Subcutaneous abdominal adipose tissue (tissue), 5 donors: Measurements from ENCODE around the gene SORBS2.

ENCODE experiments used
- H3K27ac ChIP-seq: one replicate; pipeline ENCODE4 v1.7.0; 2013; ENCODE audit warnings: low read depth, mild to moderate bottlenecking, inconsistent platforms, low read length, moderate library complexity
- H3K27me3 ChIP-seq, 5 donors: one replicate each; pipeline ENCODE4 v1.7.0; 2013; ENCODE audit warnings: low read length in 5 of 5, inconsistent platforms in 1 of 5; ENCODE audit not compliant: control insufficient read depth in 5 of 5, insufficient read depth in 4 of 5
- H3K36me3 ChIP-seq, 5 donors: one replicate each; pipeline ENCODE4 v1.7.0; 2013; ENCODE audit warnings: low read length in 5 of 5; ENCODE audit not compliant: control insufficient read depth in 5 of 5, insufficient read depth in 5 of 5
- H3K4me1 ChIP-seq, 5 donors: one replicate each; pipeline ENCODE4 v1.7.0; 2013; ENCODE audit warnings: low read length in 5 of 5, mild to moderate bottlenecking in 3 of 5, moderate library complexity in 1 of 5; ENCODE audit not compliant: control insufficient read depth in 5 of 5, insufficient read depth in 5 of 5
- H3K4me3 ChIP-seq, 5 donors: one replicate each; pipeline ENCODE4 v1.7.0; 2013; ENCODE audit warnings: low read length in 5 of 5, low read depth in 1 of 5
- H3K9ac ChIP-seq, 5 donors: one replicate each; pipeline ENCODE4 v1.7.0; 2013; ENCODE audit warnings: low read length in 5 of 5, mild to moderate bottlenecking in 4 of 5, moderate library complexity in 3 of 5
- H3K9me3 ChIP-seq, 5 donors: one replicate each; pipeline ENCODE4 v1.7.0; 2013; ENCODE audit warnings: low read length in 5 of 5; ENCODE audit not compliant: control insufficient read depth in 5 of 5
- donor health status: healthy.
- donor health status: healthy.
- donor health status: healthy.
- donor health status: healthy.
- donor health status: healthy.

The SORBS2 gene

GRCh38 chr4:185677637-185678314 lies 134.2 kb downstream of the SORBS2 start:
- Histone ChIP-seq H3K4me3 (no peak overlapping the region), H3K4me1 (peaks cover 0 to 4% (median under 1%) of the 10 kb centered on the region in 5 donors), H3K27ac (no peak overlapping the region), H3K27me3 (peaks cover 0 to 2% (median 0%) of the 10 kb centered on the region in 5 donors), H3K9me3 (no peaks in the 10 kb centered on the region), H3K9ac (no peak overlapping the region), H3K36me3 (peaks cover 0 to 7% (median 0%) of the 10 kb centered on the region in 5 donors)

- Histone ChIP-seq H3K9me3 (no peaks in the 10 kb centered on the region), H3K27me3 (peaks cover 0 to 2% (median 0%) of the 10 kb centered on the region in 5 donors), H3K4me3 (no peak overlapping the region), H3K4me1 (peaks cover 0 to 4% (median 3%) of the 10 kb centered on the region in 5 donors), H3K27ac (no peak overlapping the region), H3K36me3 (peaks cover 0 to 7% (median 0%) of the 10 kb centered on the region in 5 donors), H3K9ac (no peak overlapping the region)
Observed at GRCh38 chr4:185672618-185673017, 139.4 kb downstream of the SORBS2 start.

- Histone ChIP-seq H3K4me1 (peaks cover 0 to 4% (median 3%) of the 10 kb centered on the region in 5 donors), H3K9me3 (no peaks in the 10 kb centered on the region), H3K9ac (no peak overlapping the region), H3K4me3 (no peak overlapping the region), H3K36me3 (peaks cover 0 to 6% (median 0%) of the 10 kb centered on the region in 5 donors), H3K27me3 (peaks cover 0 to 2% (median 0%) of the 10 kb centered on the region in 5 donors), H3K27ac (no peak overlapping the region)
Observed at GRCh38 chr4:185672151-185672550, 139.8 kb downstream of the SORBS2 start.

GRCh38 chr4:185671496-185671895 lies 140.5 kb downstream of the SORBS2 start:
- no peak overlapping the region for H3K27ac ChIP-seq
- peaks cover 0 to 2% (median 0%) of the 10 kb centered on the region in 5 donors for H3K36me3 ChIP-seq
- peaks cover 0 to 4% (median 3%) of the 10 kb centered on the region in 5 donors for H3K4me1 ChIP-seq

GRCh38 chr4:185671066-185671465 lies 140.9 kb downstream of the SORBS2 start:
- Histone ChIP-seq H3K27ac (no peak overlapping the region), H3K4me1 (peaks cover 0 to 4% (median 3%) of the 10 kb centered on the region in 5 donors), H3K36me3 (peaks cover 0 to 2% (median 0%) of the 10 kb centered on the region in 5 donors), H3K9me3 (no peaks in the 10 kb centered on the region), H3K9ac (no peak overlapping the region), H3K27me3 (peaks cover 0 to 2% (median 0%) of the 10 kb centered on the region in 5 donors), H3K4me3 (no peak overlapping the region)

More at GRCh38 chr4:185671496-185671895, 140.5 kb downstream of the SORBS2 start:
- peaks cover 0 to 2% (median 0%) of the 10 kb centered on the region in 5 donors for H3K27me3 ChIP-seq
- no peak overlapping the region for H3K4me3 ChIP-seq
- H3K9me3 ChIP-seq: no peaks in the 10 kb centered on the region
- no peak overlapping the region for H3K9ac ChIP-seq

GRCh38 chr4:185669288-185669687 lies 142.7 kb downstream of the SORBS2 start:
- Histone ChIP-seq H3K9me3 (no peaks in the 10 kb centered on the region), H3K36me3 (peaks cover 0 to 7% (median 3%) of the 10 kb centered on the region in 5 donors), H3K27ac (no peak overlapping the region), H3K27me3 (peaks cover 0 to 5% (median 0%) of the 10 kb centered on the region in 5 donors), H3K4me1 (peaks cover 0 to 4% (median 3%) of the 10 kb centered on the region in 5 donors), H3K4me3 (no peak overlapping the region), H3K9ac (no peak overlapping the region)

GRCh38 chr4:185666156-185666555 lies 145.8 kb downstream of the SORBS2 start:
- Histone ChIP-seq H3K27me3 (peaks cover 0 to 5% (median 0%) of the 10 kb centered on the region in 5 donors), H3K36me3 (peaks cover 0 to 18% (median 8%) of the 10 kb centered on the region in 5 donors), H3K4me1 (no peaks in the 10 kb centered on the region), H3K4me3 (no peak overlapping the region), H3K9me3 (no peaks in the 10 kb centered on the region), H3K27ac (no peak overlapping the region), H3K9ac (no peak overlapping the region)

GRCh38 chr4:185665655-185666054 lies 146.3 kb downstream of the SORBS2 start:
- H3K36me3 ChIP-seq: peaks cover 0 to 19% (median 8%) of the 10 kb centered on the region in 5 donors
- no peak overlapping the region for H3K4me3 ChIP-seq
- no peaks in the 10 kb centered on the region for H3K9me3 ChIP-seq
- H3K4me1 ChIP-seq: no peaks in the 10 kb centered on the region
- H3K27me3 ChIP-seq: peaks cover 0 to 5% (median 0%) of the 10 kb centered on the region in 5 donors
- H3K9ac ChIP-seq: no peak overlapping the region
- H3K27ac ChIP-seq: no peak overlapping the region

GRCh38 chr4:185664481-185664880 lies 147.5 kb downstream of the SORBS2 start:
- Histone ChIP-seq H3K27me3 (peaks cover 0 to 5% (median 0%) of the 10 kb centered on the region in 5 donors), H3K9ac (no peak overlapping the region)

GRCh38 chr4:185662030-185662778 lies 149.8 kb downstream of the SORBS2 start:
- H3K27me3 ChIP-seq: peaks cover 0 to 5% (median 0%) of the 10 kb centered on the region in 5 donors
- no peaks in the 10 kb centered on the region for H3K9me3 ChIP-seq
- H3K4me1 ChIP-seq: no peaks in the 10 kb centered on the region
- no peak overlapping the region for H3K9ac ChIP-seq
- H3K36me3 ChIP-seq: peaks cover 0 to 26% (median 9%) of the 10 kb centered on the region in 5 donors
- H3K4me3 ChIP-seq: no peak overlapping the region
- no peak overlapping the region for H3K27ac ChIP-seq

More at GRCh38 chr4:185664481-185664880, 147.5 kb downstream of the SORBS2 start:
- H3K4me1 ChIP-seq: no peaks in the 10 kb centered on the region
- peaks cover 0 to 21% (median 8%) of the 10 kb centered on the region in 5 donors for H3K36me3 ChIP-seq
- H3K9me3 ChIP-seq: no peaks in the 10 kb centered on the region
- no peak overlapping the region for H3K27ac ChIP-seq
- H3K4me3 ChIP-seq: no peak overlapping the region
